Measurements from ENCODE around the gene RANBP1. TPM values are rescaled to one million over a fixed set of nuclear protein-coding genes. Genes with fewer than 3 reads are reported as not detected.

The RANBP1 gene
- total RNA-seq, 2 donors from 2014 or later, result 71.2 to 266 TPM

DNA sequence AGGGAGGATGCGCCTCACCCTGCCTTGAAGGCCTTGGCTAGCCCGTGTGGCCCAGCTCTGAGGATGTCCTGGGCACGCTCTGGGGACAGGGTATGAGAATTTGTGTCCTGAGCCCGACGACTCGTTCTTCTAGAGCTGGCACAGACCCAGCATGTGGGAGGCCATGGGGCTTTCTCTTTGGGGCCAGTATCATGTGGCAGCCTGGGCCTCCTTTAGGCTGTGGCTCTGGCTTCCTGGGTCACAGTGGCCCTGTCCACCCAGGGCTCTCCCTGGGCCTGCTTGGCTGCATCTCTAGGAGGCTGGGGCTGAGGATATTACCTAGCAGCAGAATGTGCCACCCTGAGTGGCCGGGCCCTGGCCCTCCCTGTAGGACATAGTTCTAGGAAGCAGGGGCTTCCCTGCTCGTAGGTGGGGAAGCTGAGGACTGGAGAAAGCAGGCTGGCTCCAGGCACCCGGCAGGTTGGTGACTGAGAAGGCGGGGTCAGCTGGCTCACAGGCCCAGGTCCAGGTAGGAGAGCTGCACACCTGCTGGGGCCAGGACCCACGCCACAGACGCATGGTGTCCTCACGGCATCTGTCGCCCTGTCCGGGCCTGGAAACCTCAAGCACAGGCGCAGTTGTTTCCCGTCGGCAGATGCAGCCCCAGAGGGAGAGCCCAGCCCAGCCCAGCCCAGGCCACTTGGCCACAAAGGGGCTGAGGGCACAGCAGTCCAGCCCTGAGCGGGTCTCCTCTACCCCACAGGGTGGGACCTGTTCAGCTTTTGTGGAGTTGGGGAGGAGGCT lies 28.2 kb downstream of the RANBP1 start:
- intact Hi-C loops (cut with DNase I), result no loop called here
- no peaks in the 10 kb centered on the region for H3K36me3 ChIP-seq
- no peaks in the 10 kb centered on the region for H3K27me3 ChIP-seq
- H3K9ac ChIP-seq (ENCODE audit: low read depth in 2 of 2, low read length in 2 of 2), result no peak overlapping the region
- H3K4me3 ChIP-seq, result no peak overlapping the region
- no peak for DNase-seq
- TF ChIP-seq, protein P1, sequence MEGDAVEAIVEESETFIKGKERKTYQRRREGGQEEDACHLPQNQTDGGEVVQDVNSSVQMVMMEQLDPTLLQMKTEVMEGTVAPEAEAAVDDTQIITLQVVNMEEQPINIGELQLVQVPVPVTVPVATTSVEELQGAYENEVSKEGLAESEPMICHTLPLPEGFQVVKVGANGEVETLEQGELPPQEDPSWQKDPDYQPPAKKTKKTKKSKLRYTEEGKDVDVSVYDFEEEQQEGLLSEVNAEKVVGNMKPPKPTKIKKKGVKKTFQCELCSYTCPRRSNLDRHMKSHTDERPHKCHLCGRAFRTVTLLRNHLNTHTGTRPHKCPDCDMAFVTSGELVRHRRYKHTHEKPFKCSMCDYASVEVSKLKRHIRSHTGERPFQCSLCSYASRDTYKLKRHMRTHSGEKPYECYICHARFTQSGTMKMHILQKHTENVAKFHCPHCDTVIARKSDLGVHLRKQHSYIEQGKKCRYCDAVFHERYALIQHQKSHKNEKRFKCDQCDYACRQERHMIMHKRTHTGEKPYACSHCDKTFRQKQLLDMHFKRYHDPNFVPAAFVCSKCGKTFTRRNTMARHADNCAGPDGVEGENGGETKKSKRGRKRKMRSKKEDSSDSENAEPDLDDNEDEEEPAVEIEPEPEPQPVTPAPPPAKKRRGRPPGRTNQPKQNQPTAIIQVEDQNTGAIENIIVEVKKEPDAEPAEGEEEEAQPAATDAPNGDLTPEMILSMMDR (IDR thresholded peaks at IDR 0.05), result no peak
- no peak overlapping the region for H3K27ac ChIP-seq
- no peaks in the 10 kb centered on the region for H3K4me1 ChIP-seq
- H3K9me3 ChIP-seq, result no peaks in the 10 kb centered on the region

DNA sequence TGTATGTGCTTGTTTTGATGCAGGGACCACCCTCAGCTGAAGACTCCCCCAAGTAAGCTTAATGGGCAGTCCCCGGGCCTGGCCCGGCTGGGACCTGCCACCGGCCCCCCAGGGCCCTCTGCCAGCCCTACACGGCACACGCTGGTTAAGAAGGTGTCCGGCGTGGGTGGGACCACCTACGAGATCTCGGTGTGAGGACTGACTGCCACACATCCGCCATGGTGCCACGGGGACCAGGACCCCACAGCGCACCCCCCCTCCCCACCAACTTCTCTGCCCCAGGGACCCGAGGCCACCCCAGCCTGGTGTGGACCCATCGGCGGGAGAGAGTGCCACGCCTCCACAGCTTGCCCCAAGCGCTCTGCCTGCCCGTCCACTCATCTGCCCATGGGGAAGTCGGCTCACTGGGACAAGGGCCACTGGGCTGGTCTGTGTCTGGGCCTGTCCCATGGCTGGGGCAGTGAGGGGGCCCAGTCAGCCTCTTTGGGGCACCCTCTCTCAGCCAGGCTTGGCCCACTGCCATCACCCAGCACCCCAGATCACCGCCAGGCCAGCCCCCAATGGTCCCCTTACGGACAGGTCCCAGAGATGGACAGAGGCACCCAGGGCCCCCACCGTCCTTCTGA lies 29.4 kb downstream of the RANBP1 start:
- Histone ChIP-seq H3K27ac (no peak overlapping the region), H3K4me1 (no peaks in the 10 kb centered on the region), H3K9me3 (no peaks in the 10 kb centered on the region), H3K4me3 (no peak overlapping the region), H3K27me3 (no peaks in the 10 kb centered on the region), H3K9ac (ENCODE audit: low read depth in 2 of 2, low read length in 2 of 2) (no peak overlapping the region), H3K36me3 (no peaks in the 10 kb centered on the region)
- intact Hi-C loops (cut with DNase I), result no loop called here
- TF ChIP-seq, protein P1 (IDR thresholded peaks at IDR 0.05), result no peak
- no peak for DNase-seq

DNA sequence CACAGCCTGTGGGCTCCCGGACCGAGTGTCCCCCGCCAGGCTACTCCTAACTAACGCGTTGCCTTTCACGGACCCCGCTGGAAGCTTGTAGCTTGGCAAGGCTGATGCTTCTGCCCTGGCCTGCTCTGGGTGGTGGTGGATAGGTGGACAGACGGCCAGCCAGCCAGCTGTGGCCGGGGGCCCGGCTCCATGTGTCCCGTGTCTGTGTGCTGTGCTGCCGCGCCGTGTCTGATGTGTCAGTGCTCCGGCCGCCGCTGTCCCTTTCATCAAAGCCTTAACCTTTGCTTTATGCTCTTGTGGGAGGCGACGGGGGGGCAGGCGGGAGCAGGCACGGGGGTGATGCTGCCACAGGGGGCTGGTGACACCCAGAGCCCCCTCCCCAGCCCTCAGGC lies 29.9 kb downstream of the RANBP1 start:
- Histone ChIP-seq H3K4me1 (no peaks in the 10 kb centered on the region), H3K36me3 (no peaks in the 10 kb centered on the region), H3K9me3 (no peaks in the 10 kb centered on the region), H3K27ac (no peak overlapping the region), H3K9ac (ENCODE audit: low read depth in 2 of 2, low read length in 2 of 2) (no peak overlapping the region), H3K4me3 (no peak overlapping the region), H3K27me3 (no peaks in the 10 kb centered on the region)
- DNase-seq, result no peak
- intact Hi-C loops (cut with DNase I), result no loop called here
- TF ChIP-seq, protein P1 (IDR thresholded peaks at IDR 0.05), result no peak

DNA sequence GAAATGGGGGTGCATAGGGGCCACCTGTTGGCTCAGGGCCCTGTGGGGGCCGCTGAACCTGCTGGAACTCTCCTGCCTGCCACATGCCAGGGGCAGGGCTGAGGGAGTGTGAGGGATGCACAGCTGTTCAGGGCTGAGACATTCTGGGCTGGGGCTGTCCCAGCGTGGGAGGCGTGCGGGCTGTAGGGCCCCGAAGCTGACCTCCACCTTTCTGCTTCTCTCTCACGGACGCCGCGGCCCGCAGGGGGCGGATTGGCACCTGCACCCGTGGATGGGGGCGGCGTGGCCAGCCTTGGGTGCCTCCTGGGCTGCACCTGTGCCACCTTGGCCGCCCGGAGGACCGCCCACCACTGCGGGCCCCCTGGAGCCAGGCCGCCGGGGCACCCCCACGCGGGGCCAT lies 30.9 kb downstream of the RANBP1 start:
- DNase-seq, result no peak
- TF ChIP-seq, protein P1 (IDR thresholded peaks at IDR 0.05), result no peak
- no peaks in the 10 kb centered on the region for H3K4me1 ChIP-seq
- H3K27me3 ChIP-seq, result no peaks in the 10 kb centered on the region
- H3K27ac ChIP-seq, result no peak overlapping the region
- H3K36me3 ChIP-seq, result no peaks in the 10 kb centered on the region
- H3K9ac ChIP-seq (ENCODE audit: low read depth in 2 of 2, low read length in 2 of 2), result no peak overlapping the region
- H3K9me3 ChIP-seq, result no peaks in the 10 kb centered on the region
- intact Hi-C loops (cut with DNase I), result no loop called here
- no peak overlapping the region for H3K4me3 ChIP-seq

DNA sequence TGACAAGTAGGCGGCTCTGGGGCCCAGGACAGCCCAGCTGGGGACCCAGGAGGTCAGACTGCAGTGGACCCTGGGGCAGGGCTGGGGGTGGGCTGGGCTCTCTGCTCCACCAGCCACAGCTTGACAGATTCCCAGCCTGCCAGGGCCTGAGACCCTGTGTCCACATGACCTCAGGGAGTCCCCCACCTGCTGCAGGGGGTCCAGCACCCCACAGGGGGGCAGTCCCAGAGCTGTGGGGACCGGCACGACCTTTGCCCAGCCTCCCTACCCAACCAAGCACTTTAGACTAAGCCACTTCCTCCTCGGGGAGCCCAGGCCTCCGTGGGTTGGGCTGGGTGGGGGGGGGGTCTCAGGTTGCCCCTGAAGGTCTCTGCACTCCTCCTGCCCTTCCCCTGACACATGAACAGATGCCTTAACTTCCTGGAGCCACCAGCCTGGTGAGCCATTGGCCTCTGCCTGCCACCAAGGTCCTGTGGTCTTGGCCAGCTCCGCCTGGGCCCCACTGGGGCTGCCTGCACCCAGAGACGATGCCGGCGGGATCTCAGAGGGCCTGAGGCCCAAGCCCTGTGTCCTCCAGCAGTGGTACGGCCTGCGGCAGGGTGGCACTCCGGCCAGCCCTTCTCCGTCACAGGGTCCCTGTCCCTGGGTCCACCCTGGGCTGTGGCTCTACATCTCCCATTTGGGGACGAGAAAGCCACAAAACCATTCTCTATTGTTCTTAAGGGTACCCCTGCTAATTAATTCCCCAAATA lies 31.5 kb downstream of the RANBP1 start:
- intact Hi-C loops (cut with DNase I), result no loop called here
- Histone ChIP-seq H3K27ac (no peak overlapping the region), H3K4me1 (no peaks in the 10 kb centered on the region), H3K36me3 (no peaks in the 10 kb centered on the region), H3K9me3 (no peaks in the 10 kb centered on the region), H3K27me3 (no peaks in the 10 kb centered on the region), H3K4me3 (no peak overlapping the region), H3K9ac (ENCODE audit: low read depth in 2 of 2, low read length in 2 of 2) (no peak overlapping the region)
- no peak for DNase-seq
- TF ChIP-seq, protein P1 (IDR thresholded peaks at IDR 0.05), result no peak
